Lower lobe of right lung (tissue), 2 donors: Measurements from ENCODE around the gene RBM22. TPM values are rescaled to one million over a fixed set of nuclear protein-coding genes. Genes with fewer than 3 reads are reported as not detected.

Experiments
- ATAC-seq, 2 donors: fragments of 200-7000 bp; cut with Tn5 transposase; one replicate each; pipeline ENCODE4 v1.9.1; 2020 to 2022; ENCODE audit warnings: mild to moderate bottlenecking in 2 of 2, moderate library complexity in 2 of 2
- DNase-seq: peaks from one replicate; pipeline ENCODE4 v3.0.0-alpha.2; 2020
- H3K27ac ChIP-seq: fragments of 200-600 bp; one replicate; pipeline ENCODE4 v1.8.0; 2022
- H3K27me3 ChIP-seq: fragments of 200-600 bp; one replicate; pipeline ENCODE4 v1.8.0; 2022; ENCODE audit warnings: low read depth
- H3K36me3 ChIP-seq: fragments of 200-600 bp; one replicate; pipeline ENCODE4 v1.8.0; 2022; ENCODE audit warnings: mild to moderate bottlenecking
- H3K4me1 ChIP-seq: fragments of 200-600 bp; one replicate; pipeline ENCODE4 v1.8.0; 2022
- H3K4me3 ChIP-seq: fragments of 200-600 bp; one replicate; pipeline ENCODE4 v1.8.0; 2022; ENCODE audit warnings: mild to moderate bottlenecking
- H3K9me3 ChIP-seq: fragments of 200-600 bp; one replicate; pipeline ENCODE4 v1.8.0; 2022
- intact Hi-C: fragments of 100-400 bp; cut with DNase I; formaldehyde crosslinking; loops from one replicate; pipeline ENCODE4 v1.11.0; 2022
- total RNA-seq: library from RNA; stranded (reverse); fragmentation: NEBNext Ultra II Directional; extraction: Animal tissue kit (Norgen Biotek cat#: 25700); gene quantifications from one replicate; pipeline ENCODE4 v1.2.1, GENCODE V29; 2021
- TF ChIP-seq, protein P1 (sequence below): fragments of 200-600 bp; IDR thresholded peaks from one replicate; pipeline ENCODE4 v1.8.0; 2022; ENCODE audit warnings: antibody characterized with exemption, mild to moderate bottlenecking
- donor health status: DM: no; HTN: yes; CAD: no; lungs with severe emphysema.

The RBM22 gene
- total RNA-seq, 1 donor from 2014 or later: 46.8 TPM

DNA sequence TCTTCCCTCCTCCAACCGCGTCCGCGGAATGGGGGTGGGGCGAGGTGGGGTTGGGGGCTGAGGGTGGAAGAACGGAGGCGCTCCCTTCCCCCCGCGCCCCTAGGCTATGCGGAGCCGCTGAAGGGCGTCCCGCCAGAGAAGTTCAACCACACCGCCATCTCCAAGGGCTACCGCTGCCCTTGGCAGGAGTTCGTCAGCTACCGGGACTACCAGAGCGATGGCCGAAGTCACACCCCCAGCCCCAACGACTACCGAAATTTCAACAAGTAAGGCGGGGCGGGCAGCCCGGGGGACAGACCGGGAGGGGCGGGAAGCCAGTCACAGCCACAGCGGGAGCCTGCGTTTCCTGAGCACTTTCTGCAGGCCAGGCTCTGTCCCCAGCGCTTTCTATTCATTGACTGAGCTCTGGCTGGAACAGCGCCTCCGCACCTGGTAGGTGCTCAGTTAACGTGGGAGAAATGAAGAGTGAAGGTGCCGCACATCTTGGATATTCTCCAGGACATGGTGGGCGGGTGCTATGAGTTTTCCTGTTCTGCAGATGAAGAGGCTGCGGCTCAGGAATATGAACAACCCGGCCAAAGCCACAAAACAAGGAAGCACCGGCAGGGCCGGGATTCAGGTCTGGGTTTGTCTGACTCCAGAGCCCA is 28.5 kb downstream of the RBM22 start:
- no peak for DNase-seq
- Histone ChIP-seq H3K4me3 (peak overlapping the region; percentile 64), H3K27me3 (peaks cover 9% of the 10 kb centered on the region), H3K9me3 (no peaks in the 10 kb centered on the region), H3K4me1 (peaks cover 23% of the 10 kb centered on the region), H3K27ac (no peak overlapping the region), H3K36me3 (no peaks in the 10 kb centered on the region)
- intact Hi-C loops: no loop called here
- peak; percentile 63 to 76 for ATAC-seq
- TF ChIP-seq, protein P1, sequence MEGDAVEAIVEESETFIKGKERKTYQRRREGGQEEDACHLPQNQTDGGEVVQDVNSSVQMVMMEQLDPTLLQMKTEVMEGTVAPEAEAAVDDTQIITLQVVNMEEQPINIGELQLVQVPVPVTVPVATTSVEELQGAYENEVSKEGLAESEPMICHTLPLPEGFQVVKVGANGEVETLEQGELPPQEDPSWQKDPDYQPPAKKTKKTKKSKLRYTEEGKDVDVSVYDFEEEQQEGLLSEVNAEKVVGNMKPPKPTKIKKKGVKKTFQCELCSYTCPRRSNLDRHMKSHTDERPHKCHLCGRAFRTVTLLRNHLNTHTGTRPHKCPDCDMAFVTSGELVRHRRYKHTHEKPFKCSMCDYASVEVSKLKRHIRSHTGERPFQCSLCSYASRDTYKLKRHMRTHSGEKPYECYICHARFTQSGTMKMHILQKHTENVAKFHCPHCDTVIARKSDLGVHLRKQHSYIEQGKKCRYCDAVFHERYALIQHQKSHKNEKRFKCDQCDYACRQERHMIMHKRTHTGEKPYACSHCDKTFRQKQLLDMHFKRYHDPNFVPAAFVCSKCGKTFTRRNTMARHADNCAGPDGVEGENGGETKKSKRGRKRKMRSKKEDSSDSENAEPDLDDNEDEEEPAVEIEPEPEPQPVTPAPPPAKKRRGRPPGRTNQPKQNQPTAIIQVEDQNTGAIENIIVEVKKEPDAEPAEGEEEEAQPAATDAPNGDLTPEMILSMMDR: no peak

DNA sequence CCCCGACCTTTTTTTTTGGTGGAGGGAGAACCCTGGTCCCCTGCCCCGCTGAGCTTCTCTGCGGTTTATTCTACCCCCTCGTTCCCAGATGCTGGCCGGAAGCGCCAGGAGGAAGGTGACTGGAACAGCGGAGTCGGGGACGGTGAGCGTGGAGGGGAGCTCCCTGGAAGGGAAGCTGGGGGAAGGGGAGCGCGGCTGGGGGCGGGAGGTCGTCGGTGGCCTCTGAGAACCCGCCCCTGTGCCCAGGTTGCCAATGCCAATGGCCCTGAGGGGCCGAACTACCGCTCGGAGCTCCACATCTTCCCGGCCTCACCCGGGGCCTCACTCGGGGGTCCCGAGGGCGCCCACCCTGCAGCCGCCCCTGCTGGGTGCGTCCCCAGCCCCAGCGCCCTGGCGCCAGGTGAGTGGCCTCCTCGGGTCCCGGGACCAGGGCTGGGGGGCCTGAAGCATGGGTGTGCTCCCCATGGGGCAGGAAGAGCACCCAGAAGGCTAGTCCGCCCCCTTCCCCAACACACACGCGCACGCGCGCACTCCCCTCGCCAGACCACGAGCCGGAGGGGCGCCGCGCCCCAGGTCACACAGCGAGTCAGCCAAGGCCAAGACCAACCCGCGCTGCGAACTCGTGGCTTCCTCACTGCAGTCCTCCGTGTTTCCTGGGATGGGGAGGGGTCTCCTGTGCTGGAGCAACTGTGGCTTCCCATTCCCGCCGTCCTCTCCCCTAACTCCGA is 29.2 kb downstream of the RBM22 start:
- H3K27me3 ChIP-seq: peaks cover 9% of the 10 kb centered on the region
- TF ChIP-seq, protein P1: no peak
- no peaks in the 10 kb centered on the region for H3K36me3 ChIP-seq
- intact Hi-C loops: no loop called here
- peak overlapping the region; percentile 64 for H3K4me3 ChIP-seq
- no peak for DNase-seq
- H3K27ac ChIP-seq: peak overlapping the region; percentile 19
- H3K4me1 ChIP-seq: peaks cover 23% of the 10 kb centered on the region
- peak; percentile 53 to 57 for ATAC-seq
- no peaks in the 10 kb centered on the region for H3K9me3 ChIP-seq

DNA sequence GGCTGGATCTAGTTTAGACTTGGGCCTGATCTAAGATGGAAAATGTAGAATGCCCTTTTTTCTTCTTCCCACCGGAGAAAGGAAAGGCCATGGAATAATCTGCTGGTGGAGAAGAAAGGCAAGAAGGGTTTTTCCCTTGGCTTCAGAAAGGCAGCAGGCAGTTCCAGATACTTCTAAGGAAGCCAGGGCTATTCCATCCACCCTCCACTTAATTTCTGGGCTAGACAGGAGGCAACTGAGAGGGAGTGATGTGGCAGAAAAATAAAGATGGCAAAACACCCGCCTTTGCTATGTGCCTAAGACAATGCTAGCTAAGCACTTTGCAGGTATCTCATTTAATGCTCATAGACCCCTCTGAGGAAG is 29.9 kb downstream of the RBM22 start:
- Histone ChIP-seq H3K27ac (no peak overlapping the region), H3K9me3 (no peaks in the 10 kb centered on the region), H3K36me3 (no peaks in the 10 kb centered on the region), H3K4me3 (no peak overlapping the region), H3K27me3 (peaks cover 9% of the 10 kb centered on the region), H3K4me1 (peaks cover 23% of the 10 kb centered on the region)
- DNase-seq: no peak
- intact Hi-C loops: no loop called here
- ATAC-seq: no peak
- TF ChIP-seq, protein P1: no peak

DNA sequence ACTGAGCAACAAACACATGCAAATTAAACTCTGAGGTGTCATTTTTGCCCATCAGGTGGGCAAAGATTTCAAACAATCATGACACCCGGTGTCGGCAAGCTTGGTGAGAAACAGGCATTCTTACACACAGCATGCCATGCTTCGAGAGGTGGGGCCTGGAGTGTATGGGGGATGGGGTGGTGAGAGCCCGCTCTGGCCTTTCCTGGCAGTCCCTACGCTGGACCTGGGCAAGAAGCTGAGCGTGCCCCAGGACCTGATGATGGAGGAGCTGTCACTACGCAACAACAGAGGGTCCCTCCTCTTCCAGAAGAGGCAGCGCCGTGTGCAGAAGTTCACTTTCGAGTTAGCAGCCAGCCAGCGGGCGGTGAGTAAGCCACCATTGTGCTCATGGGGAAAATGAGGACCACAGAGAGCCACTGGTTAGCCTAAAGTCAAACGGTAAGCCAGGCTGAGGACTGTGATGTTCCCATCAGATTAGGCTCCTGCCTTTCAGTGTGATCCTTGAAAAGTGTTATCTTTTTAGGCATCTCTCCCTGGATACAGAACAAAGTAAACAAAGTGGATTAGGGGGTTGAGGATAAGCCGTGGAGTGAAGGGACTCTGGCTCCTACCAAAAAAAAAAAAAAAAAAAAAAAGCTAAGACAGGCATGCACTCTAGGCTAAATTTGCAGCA is 30.5 kb downstream of the RBM22 start:
- Histone ChIP-seq H3K27me3 (peaks cover 9% of the 10 kb centered on the region), H3K27ac (no peak overlapping the region), H3K36me3 (no peaks in the 10 kb centered on the region), H3K4me3 (no peak overlapping the region), H3K9me3 (no peaks in the 10 kb centered on the region), H3K4me1 (peaks cover 23% of the 10 kb centered on the region)
- TF ChIP-seq, protein P1: no peak
- DNase-seq (no peak), ATAC-seq (no peak)
- intact Hi-C loops: no loop called here

DNA sequence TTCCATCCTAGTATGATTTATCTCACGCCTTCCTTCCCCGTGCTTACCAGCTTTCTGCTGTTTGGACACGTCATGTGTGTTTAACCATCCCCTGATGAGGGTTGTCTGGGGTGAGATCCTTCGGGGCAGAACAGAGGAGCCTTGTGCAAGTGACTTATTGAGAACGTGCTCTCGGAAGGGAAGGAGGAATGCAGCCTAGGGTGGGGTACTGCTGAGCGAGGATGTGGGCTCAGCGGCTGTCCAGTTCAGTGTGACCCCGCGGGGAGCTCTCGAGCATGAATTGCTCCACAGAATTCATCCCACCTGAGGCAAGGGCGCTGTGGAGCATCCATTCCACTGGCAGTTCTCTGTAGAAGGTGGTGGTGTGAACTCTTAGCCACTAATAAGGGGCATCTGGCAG is 35.8 kb downstream of the RBM22 start:
- intact Hi-C loops: no loop called here
- Histone ChIP-seq H3K36me3 (no peaks in the 10 kb centered on the region), H3K9me3 (no peaks in the 10 kb centered on the region), H3K27me3 (peaks cover 4% of the 10 kb centered on the region), H3K4me1 (no peaks in the 10 kb centered on the region), H3K27ac (no peak overlapping the region), H3K4me3 (no peak overlapping the region)
- DNase-seq (no peak), ATAC-seq (no peak)
- TF ChIP-seq, protein P1: no peak
